Erythroblast (primary cell): ENCODE results near the gene NCKAP5.

Experiments
- DNase-seq, 2 experiments: peaks; one replicate each; lab custom pipeline; 2025; lab: John Stamatoyannopoulos, UW
- GATA1 ChIP-seq: IDR thresholded peaks from 2 replicates; pipeline ENCODE4 v1.6.1; 2011; ENCODE audit warnings: low read depth, mild to moderate bottlenecking, control low read depth, low read length, moderate library complexity
- POLR2A ChIP-seq: IDR thresholded peaks from 2 replicates; pipeline ENCODE4 v1.6.1; 2011; ENCODE audit warnings: mild to moderate bottlenecking, low read length

NCKAP5 gene

GRCh38 chr2:132804051-132804450, 764.2 kb downstream of the NCKAP5 start:
- no peak for DNase-seq
- TF ChIP-seq GATA1 (no peak), POLR2A (no peak)

GRCh38 chr2:132798341-132798740, 769.9 kb downstream of the NCKAP5 start:
- no peak for TF ChIP-seq GATA1
- TF ChIP-seq POLR2A: no peak
- no peak for DNase-seq

- TF ChIP-seq GATA1 (no peak), POLR2A (no peak)
- no peak for DNase-seq
Observed at GRCh38 chr2:132797556-132797955, 770.7 kb downstream of the NCKAP5 start.

- no peak for DNase-seq
- no peak for TF ChIP-seq POLR2A
- TF ChIP-seq GATA1: no peak
Observed at GRCh38 chr2:132797071-132797470, 771.2 kb downstream of the NCKAP5 start.

- TF ChIP-seq GATA1 (no peak), POLR2A (no peak)
- no peak for DNase-seq
Observed at GRCh38 chr2:132795220-132795619, 773.0 kb downstream of the NCKAP5 start.

- DNase-seq: no peak
- TF ChIP-seq GATA1: no peak
Observed at GRCh38 chr2:132793532-132793931, 774.7 kb downstream of the NCKAP5 start.

GRCh38 chr2:132790207-132790785, 778.0 kb downstream of the NCKAP5 start:
- no peak for DNase-seq
- TF ChIP-seq POLR2A (no peak), GATA1 (no peak)

- DNase-seq: no peak
- TF ChIP-seq GATA1 (no peak), POLR2A (no peak)
Observed at GRCh38 chr2:132789066-132789465, 779.2 kb downstream of the NCKAP5 start.

GRCh38 chr2:132788310-132788838, 779.9 kb downstream of the NCKAP5 start:
- no peak for DNase-seq
- no peak for TF ChIP-seq POLR2A
- no peak for TF ChIP-seq GATA1

GRCh38 chr2:132783883-132784282, 784.4 kb downstream of the NCKAP5 start:
- TF ChIP-seq GATA1: no peak
- no peak for TF ChIP-seq POLR2A
- DNase-seq: no peak

- DNase-seq: no peak
- no peak for TF ChIP-seq GATA1
- no peak for TF ChIP-seq POLR2A
Observed at GRCh38 chr2:132782176-132782783, 786.0 kb downstream of the NCKAP5 start.

GRCh38 chr2:132780651-132781050, 787.6 kb downstream of the NCKAP5 start:
- DNase-seq: no peak
- TF ChIP-seq POLR2A (no peak), GATA1 (no peak)

- DNase-seq: no peak
- no peak for TF ChIP-seq POLR2A
- TF ChIP-seq GATA1: no peak
Observed at GRCh38 chr2:132779206-132779721, 789.0 kb downstream of the NCKAP5 start.

- TF ChIP-seq POLR2A: no peak
- TF ChIP-seq GATA1: no peak
- DNase-seq: no peak
Observed at GRCh38 chr2:132776287-132776686, 792.0 kb downstream of the NCKAP5 start.
